ENCODE measurements around the gene COMMD10.

GRCh38 chr5:116062352-116062751, 22.5 kb upstream of the COMMD10 start:
- no peak for TF ChIP-seq EZH2phosphoT487 (IDR thresholded peaks at IDR 0.05; ENCODE audit: insufficient read depth, low read depth)
- no peak for TF ChIP-seq EZH2 (IDR thresholded peaks at IDR 0.05; ENCODE audit: insufficient read depth, poor library complexity, severe bottlenecking)

Data from GM23248 (cell line).